ENCODE results near the gene KAZALD1. TPM values are rescaled to one million over a fixed set of nuclear protein-coding genes. Genes with fewer than 3 reads are reported as not detected.

The KAZALD1 gene
- total and polyA plus RNA-seq, 2 donors (not counting 1 experiment from before 2014, with no cell fraction given): 0.34 to 0.37 TPM

DNA sequence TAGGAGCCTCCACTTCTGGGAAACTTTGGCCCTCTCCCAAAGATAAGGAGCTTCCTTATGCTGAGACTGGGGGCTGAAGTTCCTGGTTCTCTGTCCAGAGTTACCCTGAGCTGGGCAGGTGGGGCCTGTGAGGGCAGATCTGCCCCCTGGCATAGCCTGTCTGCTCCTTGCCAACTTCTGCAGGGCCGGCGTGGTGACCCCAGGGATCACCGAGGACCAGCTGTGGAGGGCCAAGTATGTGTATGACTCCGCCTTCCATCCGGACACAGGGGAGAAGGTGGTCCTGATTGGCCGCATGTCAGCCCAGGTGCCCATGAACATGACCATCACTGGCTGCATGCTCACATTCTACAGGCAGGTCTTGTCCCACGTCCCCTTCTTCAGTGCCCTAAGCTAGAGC, 26.5 kb upstream of the KAZALD1 start:
- H2AFZ ChIP-seq (ENCODE audit: insufficient read depth, low read depth, low read length, poor library complexity, severe bottlenecking): no peak overlapping the region
- H3K4me1 Mint-ChIP-seq: peaks cover 19% of the 10 kb centered on the region
- H3K9ac ChIP-seq (ENCODE audit: low read length): no peak overlapping the region
- H3K4me3 Mint-ChIP-seq: no peak overlapping the region
- peaks cover 0 to 14% of the 10 kb centered on the region in 2 experiments for H3K36me3 ChIP-seq (replicated peaks in 1 of 2; ENCODE audit: control extremely low read depth in 1 of 2, control insufficient read depth in 1 of 2, extremely low read depth in 1 of 2, insufficient read depth in 2 of 2, low read length in 1 of 2)
- POLR2A ChIA-PET: no interaction called here
- intact Hi-C loops (cut with micrococcal nuclease): no loop called here
- no peak overlapping the region for H3K27ac Mint-ChIP-seq
- peak; percentile 5 for DNase-seq
- TF ChIP-seq, protein P1, sequence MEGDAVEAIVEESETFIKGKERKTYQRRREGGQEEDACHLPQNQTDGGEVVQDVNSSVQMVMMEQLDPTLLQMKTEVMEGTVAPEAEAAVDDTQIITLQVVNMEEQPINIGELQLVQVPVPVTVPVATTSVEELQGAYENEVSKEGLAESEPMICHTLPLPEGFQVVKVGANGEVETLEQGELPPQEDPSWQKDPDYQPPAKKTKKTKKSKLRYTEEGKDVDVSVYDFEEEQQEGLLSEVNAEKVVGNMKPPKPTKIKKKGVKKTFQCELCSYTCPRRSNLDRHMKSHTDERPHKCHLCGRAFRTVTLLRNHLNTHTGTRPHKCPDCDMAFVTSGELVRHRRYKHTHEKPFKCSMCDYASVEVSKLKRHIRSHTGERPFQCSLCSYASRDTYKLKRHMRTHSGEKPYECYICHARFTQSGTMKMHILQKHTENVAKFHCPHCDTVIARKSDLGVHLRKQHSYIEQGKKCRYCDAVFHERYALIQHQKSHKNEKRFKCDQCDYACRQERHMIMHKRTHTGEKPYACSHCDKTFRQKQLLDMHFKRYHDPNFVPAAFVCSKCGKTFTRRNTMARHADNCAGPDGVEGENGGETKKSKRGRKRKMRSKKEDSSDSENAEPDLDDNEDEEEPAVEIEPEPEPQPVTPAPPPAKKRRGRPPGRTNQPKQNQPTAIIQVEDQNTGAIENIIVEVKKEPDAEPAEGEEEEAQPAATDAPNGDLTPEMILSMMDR (IDR thresholded peaks at IDR 0.05): no peak
- no peak for TF ChIP-seq EZH2 (IDR thresholded peaks at IDR 0.05; ENCODE audit: borderline replicate concordance, insufficient read depth, low read depth, low read length, poor library complexity, severe bottlenecking)
- H3K9me3 ChIP-seq (ENCODE audit: control extremely low read depth in 1 of 3, control insufficient read depth in 2 of 3, insufficient read depth in 1 of 3, low read length in 2 of 3): peaks cover 0 to 2% (median 0%) of the 10 kb centered on the region in 3 donors
- no peaks in the 10 kb centered on the region for H3K9me3 Mint-ChIP-seq (ENCODE audit: insufficient read depth)
- H3K27me3 ChIP-seq (replicated peaks in 1 of 4; ENCODE audit: control extremely low read depth in 1 of 4, control insufficient read depth in 3 of 4, insufficient read depth in 4 of 4, low read length in 3 of 4): peaks cover 0 to under 1% (median under 1%) of the 10 kb centered on the region in 4 experiments
- peaks cover 11 to 22% of the 10 kb centered on the region in 2 donors for H3K4me1 ChIP-seq (ENCODE audit: control insufficient read depth in 2 of 2, insufficient read depth in 2 of 2, low read length in 2 of 2)
- no peak overlapping the region for H3K27ac ChIP-seq (ENCODE audit: low read length in 2 of 2)
- no peaks in the 10 kb centered on the region for H3K27me3 Mint-ChIP-seq
- H4K20me1 ChIP-seq (ENCODE audit: control insufficient read depth, insufficient read depth, low read length, poor library complexity, severe bottlenecking): peaks cover 4% of the 10 kb centered on the region
- no peak overlapping the region for H3K4me2 ChIP-seq (replicated peaks; ENCODE audit: low read depth, low read length, poor library complexity, severe bottlenecking)
- no peak for ATAC-seq (ENCODE audit: low read depth)
- H3K79me2 ChIP-seq (ENCODE audit: control insufficient read depth, insufficient read depth, low read length): no peaks in the 10 kb centered on the region
- WGBS (ENCODE audit: insufficient coverage): 100% methylated on average over 7 of the region's 7 CpGs
- CTCF ChIA-PET: interaction anchor here (0.5 to 1.3 kb wide), 8 partner anchors 8 to 107 kb away, joined by 3 to 9 read pairs (median 3); no protein-coding TSS in a partner anchor
- H3K4me3 ChIP-seq (ENCODE audit: control extremely low read depth in 1 of 5, extremely low read depth in 1 of 5, insufficient read depth in 1 of 5, low read depth in 2 of 5, low read length in 4 of 5): no peak overlapping the region

DNA sequence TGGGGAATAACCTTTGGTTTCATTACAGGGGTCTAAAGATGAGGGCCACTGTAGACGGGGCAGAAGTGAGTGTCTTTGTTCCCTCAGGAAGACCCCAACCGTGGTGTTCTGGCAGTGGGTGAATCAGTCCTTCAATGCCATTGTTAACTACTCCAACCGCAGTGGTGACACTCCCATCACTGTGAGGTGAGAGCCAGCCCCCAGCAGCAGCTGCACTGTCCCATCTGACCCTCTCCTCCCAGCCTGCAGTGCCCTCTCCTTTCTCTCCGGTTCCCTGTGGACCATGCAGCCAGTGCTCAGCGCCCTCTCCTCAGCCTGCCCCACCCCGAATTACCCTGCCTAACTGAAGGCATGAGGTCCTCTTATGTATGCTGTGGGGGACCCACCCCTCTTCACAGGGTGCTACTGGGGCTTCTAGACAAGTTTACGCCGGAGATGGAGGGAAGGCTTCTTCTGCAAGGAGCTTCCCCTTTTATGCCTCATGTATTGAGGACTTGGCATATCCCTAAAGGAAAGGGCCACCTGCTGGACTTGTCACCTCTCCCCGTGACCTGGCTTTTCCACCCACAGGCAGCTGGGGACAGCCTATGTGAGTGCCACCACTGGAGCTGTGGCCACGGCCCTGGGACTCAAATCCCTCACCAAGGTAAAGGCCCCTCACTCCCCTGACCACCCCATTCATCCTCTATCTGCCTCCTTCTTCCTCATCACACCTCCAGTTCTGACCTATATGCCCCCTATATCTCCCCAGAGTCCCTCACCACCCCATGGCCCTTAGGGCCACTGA, 25.7 kb upstream of the KAZALD1 start:
- no peak overlapping the region for H3K27ac Mint-ChIP-seq
- Histone ChIP-seq H3K4me1 (ENCODE audit: control insufficient read depth in 2 of 2, insufficient read depth in 2 of 2, low read length in 2 of 2) (peaks cover 6 to 15% of the 10 kb centered on the region in 2 donors), H3K4me2 (replicated peaks; ENCODE audit: low read depth, low read length, poor library complexity, severe bottlenecking) (no peak overlapping the region), H3K9ac (ENCODE audit: low read length) (no peak overlapping the region), H3K79me2 (ENCODE audit: control insufficient read depth, insufficient read depth, low read length) (no peaks in the 10 kb centered on the region), H3K36me3 (replicated peaks in 1 of 2; ENCODE audit: control extremely low read depth in 1 of 2, control insufficient read depth in 1 of 2, extremely low read depth in 1 of 2, insufficient read depth in 2 of 2, low read length in 1 of 2) (peaks cover 0 to 14% of the 10 kb centered on the region in 2 experiments), H3K4me3 (ENCODE audit: control extremely low read depth in 1 of 5, extremely low read depth in 1 of 5, insufficient read depth in 1 of 5, low read depth in 2 of 5, low read length in 4 of 5) (no peak overlapping the region), H4K20me1 (ENCODE audit: control insufficient read depth, insufficient read depth, low read length, poor library complexity, severe bottlenecking) (peaks cover 4% of the 10 kb centered on the region), H3K9me3 (ENCODE audit: control extremely low read depth in 1 of 3, control insufficient read depth in 2 of 3, insufficient read depth in 1 of 3, low read length in 2 of 3) (peaks cover 0 to 2% (median 0%) of the 10 kb centered on the region in 3 donors), H3K27me3 (replicated peaks in 1 of 4; ENCODE audit: control extremely low read depth in 1 of 4, control insufficient read depth in 3 of 4, insufficient read depth in 4 of 4, low read length in 3 of 4) (no peaks in the 10 kb centered on the region), H3K27ac (ENCODE audit: low read length in 2 of 2) (no peak overlapping the region), H2AFZ (ENCODE audit: insufficient read depth, low read depth, low read length, poor library complexity, severe bottlenecking) (no peak overlapping the region)
- intact Hi-C loops (cut with micrococcal nuclease): no loop called here
- WGBS (ENCODE audit: insufficient coverage): 89% methylated on average over 7 of the region's 10 CpGs
- ChIA-PET POLR2A (no interaction called here), CTCF (interaction anchor here (1.1 to 1.3 kb wide), 2 partner anchors 22 to 27 kb away, joined by 3 to 4 read pairs; no protein-coding TSS in a partner anchor)
- ATAC-seq (ENCODE audit: low read depth) (no peak), DNase-seq (peak; percentile 6)
- H3K4me3 Mint-ChIP-seq: no peak overlapping the region
- H3K4me1 Mint-ChIP-seq: peaks cover 17% of the 10 kb centered on the region
- H3K9me3 Mint-ChIP-seq (ENCODE audit: insufficient read depth): no peaks in the 10 kb centered on the region
- TF ChIP-seq, protein P1 (IDR thresholded peaks at IDR 0.05): no peak
- TF ChIP-seq EZH2 (IDR thresholded peaks at IDR 0.05; ENCODE audit: borderline replicate concordance, insufficient read depth, low read depth, low read length, poor library complexity, severe bottlenecking): no peak
- H3K27me3 Mint-ChIP-seq: no peaks in the 10 kb centered on the region

All from B cell (primary cell).